SU-DHL-6 (cell line): ENCODE results near the gene PGM1.

ENCODE experiments used
- H2AFZ ChIP-seq: fragments of 200-600 bp; sonication (generic); 2 replicates; pipeline ENCODE4 v1.6.1; 2014; ENCODE audit warnings: low read depth, mild to moderate bottlenecking, moderate library complexity, mixed read lengths, antibody characterized with exemption, low read length; ENCODE audit not compliant: severe bottlenecking
- H3F3A ChIP-seq: fragments of 200-600 bp; shearing (Covaris generic); 2 replicates; pipeline ENCODE4 v1.6.0; 2016; ENCODE audit warnings: antibody characterized with exemption, mild to moderate bottlenecking; ENCODE audit not compliant: insufficient read depth
- H3K27ac ChIP-seq: fragments of 200-600 bp; sonication (generic); 2 replicates; pipeline ENCODE4 v1.5.1; 2016; ENCODE audit warnings: low read depth, mild to moderate bottlenecking, low read length, moderate library complexity, mixed read lengths
- H3K27me3 ChIP-seq: fragments of 200-600 bp; sonication (generic), shearing (Covaris generic); 2 replicates; pipeline ENCODE4 v1.6.0; 2014; ENCODE audit warnings: mild to moderate bottlenecking, low read length
- H3K36me3 ChIP-seq: fragments of 200-600 bp; sonication (generic); 2 replicates; pipeline ENCODE4 v1.6.1; 2014; ENCODE audit warnings: mild to moderate bottlenecking, low read length, mixed read lengths
- H3K4me2 ChIP-seq: fragments of 300-600, 200-600 bp; shearing (Covaris generic), sonication (generic); 2 replicates; pipeline ENCODE4 v1.6.0; 2014; ENCODE audit warnings: low read length, low read depth, mild to moderate bottlenecking; ENCODE audit not compliant: poor library complexity, severe bottlenecking
- H3K4me3 ChIP-seq: fragments of 200-600 bp; sonication (generic); 2 replicates; pipeline ENCODE4 v1.5.1; 2014; ENCODE audit warnings: antibody characterized with exemption, low read length, mild to moderate bottlenecking, mixed read lengths; ENCODE audit not compliant: insufficient read depth, poor library complexity, severe bottlenecking
- H3K79me2 ChIP-seq: fragments of 200-600 bp; sonication (generic); 2 replicates; pipeline ENCODE4 v1.6.1; 2014; ENCODE audit warnings: mild to moderate bottlenecking, low read length, moderate library complexity; ENCODE audit not compliant: insufficient read depth
- H3K9ac ChIP-seq: fragments of 200-600 bp; sonication (generic); 2 replicates; pipeline ENCODE4 v1.7.0; 2014; ENCODE audit warnings: mild to moderate bottlenecking, low read length
- H3K9me2 ChIP-seq: fragments of 200-600 bp; sonication (generic); replicated peaks from 2 replicates; pipeline ENCODE4 v1.6.1; 2014; ENCODE audit warnings: low read length; ENCODE audit not compliant: insufficient read depth
- H3K9me3 ChIP-seq: fragments of 200-600 bp; sonication (generic); 2 replicates; pipeline ENCODE4 v1.6.1; 2014; ENCODE audit warnings: low read length, mixed read lengths; ENCODE audit not compliant: insufficient read depth
- H4K20me1 ChIP-seq: fragments of 200-600 bp; sonication (generic); 2 replicates; pipeline ENCODE4 v1.6.1; 2014; ENCODE audit warnings: low read depth, mild to moderate bottlenecking, antibody characterized with exemption, low read length, moderate library complexity, mixed read lengths
- CTCF ChIP-seq: fragments of 200-600 bp; sonication (generic); IDR thresholded peaks from one replicate; pipeline ENCODE4 v1.5.1; 2017; ENCODE audit warnings: antibody characterized with exemption, mild to moderate bottlenecking, low read length, moderate library complexity; ENCODE audit not compliant: insufficient read depth, poor library complexity, severe bottlenecking
- EZH2phosphoT487 ChIP-seq: fragments of 200-600 bp; sonication (generic), shearing (Covaris generic); conservative IDR thresholded peaks from 2 replicates; pipeline ENCODE4 v1.6.1; 2018; ENCODE audit warnings: mild to moderate bottlenecking, antibody characterized with exemption, low read length, moderate library complexity, mixed read lengths

Gene PGM1

GRCh38 chr1:63662841-63663240 lies 69.6 kb downstream of the PGM1 start:
- Histone ChIP-seq H3K9ac (no peak overlapping the region), H4K20me1 (no peaks in the 10 kb centered on the region), H3K79me2 (no peaks in the 10 kb centered on the region), H3K9me3 (no peaks in the 10 kb centered on the region), H3K9me2 (no peaks in the 10 kb centered on the region), H3K27me3 (no peaks in the 10 kb centered on the region), H3K4me3 (no peak overlapping the region), H3K27ac (no peak overlapping the region), H3K4me2 (no peak overlapping the region), H3K36me3 (no peaks in the 10 kb centered on the region), H2AFZ (no peak overlapping the region), H3F3A (no peaks in the 10 kb centered on the region)
- TF ChIP-seq EZH2phosphoT487, result no peak
- no peak for TF ChIP-seq CTCF

GRCh38 chr1:63663301-63663700 lies 70.1 kb downstream of the PGM1 start:
- H4K20me1 ChIP-seq, result no peaks in the 10 kb centered on the region
- H3F3A ChIP-seq, result no peaks in the 10 kb centered on the region
- no peak overlapping the region for H2AFZ ChIP-seq
- H3K4me2 ChIP-seq, result no peak overlapping the region
- H3K79me2 ChIP-seq, result no peaks in the 10 kb centered on the region
- no peak overlapping the region for H3K9ac ChIP-seq
- no peak overlapping the region for H3K4me3 ChIP-seq
- H3K9me3 ChIP-seq, result no peaks in the 10 kb centered on the region
- no peaks in the 10 kb centered on the region for H3K36me3 ChIP-seq
- H3K9me2 ChIP-seq, result no peaks in the 10 kb centered on the region
- no peaks in the 10 kb centered on the region for H3K27me3 ChIP-seq
- no peak for TF ChIP-seq CTCF
- TF ChIP-seq EZH2phosphoT487, result no peak
- no peak overlapping the region for H3K27ac ChIP-seq

- Histone ChIP-seq H3K9me2 (no peaks in the 10 kb centered on the region), H2AFZ (no peak overlapping the region), H3K36me3 (no peaks in the 10 kb centered on the region), H3K9me3 (no peaks in the 10 kb centered on the region), H3F3A (no peaks in the 10 kb centered on the region), H3K9ac (no peak overlapping the region), H3K79me2 (no peaks in the 10 kb centered on the region), H4K20me1 (no peaks in the 10 kb centered on the region), H3K27ac (no peak overlapping the region), H3K4me3 (no peak overlapping the region), H3K27me3 (no peaks in the 10 kb centered on the region), H3K4me2 (no peak overlapping the region)
- TF ChIP-seq CTCF (no peak), EZH2phosphoT487 (no peak)
Observed at GRCh38 chr1:63663873-63664272, 70.7 kb downstream of the PGM1 start.

- H3K27me3 ChIP-seq, result no peaks in the 10 kb centered on the region
- no peaks in the 10 kb centered on the region for H3F3A ChIP-seq
- H3K27ac ChIP-seq, result no peak overlapping the region
- H4K20me1 ChIP-seq, result no peaks in the 10 kb centered on the region
- no peak overlapping the region for H3K9ac ChIP-seq
- H3K36me3 ChIP-seq, result no peaks in the 10 kb centered on the region
- H3K4me3 ChIP-seq, result no peak overlapping the region
- no peaks in the 10 kb centered on the region for H3K9me2 ChIP-seq
- TF ChIP-seq CTCF (no peak), EZH2phosphoT487 (no peak)
- H2AFZ ChIP-seq, result no peak overlapping the region
- H3K79me2 ChIP-seq, result no peaks in the 10 kb centered on the region
- H3K4me2 ChIP-seq, result no peak overlapping the region
- H3K9me3 ChIP-seq, result no peaks in the 10 kb centered on the region
Observed at GRCh38 chr1:63664742-63665141, 71.5 kb downstream of the PGM1 start.
